Prostate gland (tissue), 2 donors: ENCODE data around the gene ADGRE2. TPM values are rescaled to one million over a fixed set of nuclear protein-coding genes. Genes with fewer than 3 reads are reported as not detected.
"Not testable (repeated sequence)": the region's sequence is repeated elsewhere in the genome, so short reads cannot be mapped to it uniquely, and the experiment has no call there.

Experiments
- DNase-seq: peaks from one replicate; pipeline ENCODE4 v3.0.0-alpha.2; 2019; ENCODE audit warnings: low spot score
- H3K27ac ChIP-seq, 2 donors: fragments of 200-600 bp; sonication (generic); 2 replicates each; pipeline ENCODE4 v1.5.1; 2017 to 2019
- H3K27me3 ChIP-seq: fragments of 200-600 bp; sonication (generic); replicated peaks from 2 replicates; pipeline ENCODE4 v1.5.1; 2019; ENCODE audit not compliant: insufficient read depth
- H3K36me3 ChIP-seq, 2 donors: fragments of 200-600 bp; sonication (generic); 1 replicate in 1 of 2; 2 replicates in 1 of 2; pipeline versions ENCODE4 v1.5.1 to v1.8.1; 2017 to 2019
- H3K4me1 ChIP-seq: fragments of 200-600 bp; sonication (generic); replicated peaks from 2 replicates; pipeline ENCODE4 v1.5.1; 2019
- H3K4me3 ChIP-seq, 2 donors: fragments of 200-600 bp; sonication (generic); 2 replicates each; pipeline ENCODE4 v1.5.1; 2017 to 2019
- H3K9me3 ChIP-seq: fragments of 200-600 bp; sonication (generic); 2 replicates; pipeline ENCODE4 v1.5.1; 2017
- POLR2A ChIP-seq: fragments of 450-650 bp; IDR thresholded peaks from one replicate; pipeline ENCODE4 v1.6.1; 2016; ENCODE audit warnings: antibody characterized with exemption, mild to moderate bottlenecking
- POLR2AphosphoS5 ChIP-seq: sonication (generic); formaldehyde crosslinking; IDR thresholded peaks from one replicate; pipeline ENCODE4 v1.6.1; 2017; ENCODE audit warnings: antibody characterized with exemption
- WGBS: methylation state at CpG from one replicate; pipeline ENCODE4 v1.1.5; 2018; 5-methylcytosine and 5-hydroxymethylcytosine counted together
- intact Hi-C: fragments of 100-400 bp; cut with DNase I; formaldehyde crosslinking; loops from one replicate; pipeline ENCODE4 v1.14.2; 2022
- total RNA-seq, 2 donors: library from RNA; depleted of rRNA; stranded (reverse); fragments of >200 nt; gene quantifications; one replicate each; pipeline ENCODE4 v1.1.0, GENCODE V29; 2016
- TF ChIP-seq, protein P1 (sequence below), 4 experiments: fragments of 200-600 bp in 2 of 4; fragments of 450-650 bp in 2 of 4; sonication (generic) in 2 of 4; IDR thresholded peaks; 1 replicate in 3 of 4; 2 replicates in 1 of 4; pipeline ENCODE4 v1.5.1; 2016 to 2019; ENCODE audit warnings: antibody characterized with exemption in 4 of 4, mild to moderate bottlenecking in 2 of 4, moderate library complexity in 2 of 4

ADGRE2 gene
- total RNA-seq = 1 to 10 TPM; 3.6 to 4.9 TPM

DNA sequence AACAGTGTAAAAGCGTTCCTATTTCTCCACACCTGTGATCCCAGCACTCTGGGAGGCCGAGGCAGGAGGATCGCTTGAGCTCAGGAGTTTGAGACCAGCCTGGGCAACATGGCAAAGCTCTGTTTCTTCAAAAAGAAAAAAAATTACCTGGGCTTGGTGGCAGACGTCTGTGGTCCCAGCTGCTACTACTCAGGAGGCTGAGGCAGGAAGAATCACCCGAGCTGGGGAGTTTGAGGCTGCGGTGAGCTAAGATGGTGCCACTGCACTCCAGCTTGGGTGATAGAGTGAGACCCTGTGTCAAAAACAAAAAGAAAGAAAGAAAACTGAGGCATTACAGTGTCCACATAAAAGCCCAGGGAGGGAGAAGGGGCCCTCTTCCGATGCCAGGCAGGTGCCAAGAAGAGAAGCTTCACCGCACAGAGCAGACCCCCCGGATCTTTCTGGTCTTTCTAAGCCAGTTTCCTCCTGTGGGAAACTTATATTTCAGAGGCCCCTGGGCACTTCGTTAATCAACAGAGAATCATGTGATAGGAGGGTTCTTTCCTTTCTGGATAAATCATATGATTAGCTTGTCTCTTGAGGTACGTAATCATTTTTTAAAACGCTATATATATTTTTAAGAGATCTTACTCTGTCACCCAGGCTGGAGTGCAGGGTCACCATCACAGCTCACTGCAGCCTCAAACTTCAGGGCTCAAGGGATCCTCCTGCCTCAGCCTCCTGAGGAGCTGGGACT, at the start of gene ADGRE2:
Gene ADGRE2 (minus strand): TSS at position 451 of the 736 bp plus-strand sequence. CDS start 1,804 bp downstream, outside the sequence.
- H3K27me3 ChIP-seq, H3K27ac ChIP-seq, H3K4me1 ChIP-seq, H3K36me3 ChIP-seq, intact Hi-C loops, H3K4me3 ChIP-seq, H3K9me3 ChIP-seq, DNase-seq: not testable (repeated sequence)
- 75% methylated on average over 12 of the region's 12 CpGs for WGBS

DNA sequence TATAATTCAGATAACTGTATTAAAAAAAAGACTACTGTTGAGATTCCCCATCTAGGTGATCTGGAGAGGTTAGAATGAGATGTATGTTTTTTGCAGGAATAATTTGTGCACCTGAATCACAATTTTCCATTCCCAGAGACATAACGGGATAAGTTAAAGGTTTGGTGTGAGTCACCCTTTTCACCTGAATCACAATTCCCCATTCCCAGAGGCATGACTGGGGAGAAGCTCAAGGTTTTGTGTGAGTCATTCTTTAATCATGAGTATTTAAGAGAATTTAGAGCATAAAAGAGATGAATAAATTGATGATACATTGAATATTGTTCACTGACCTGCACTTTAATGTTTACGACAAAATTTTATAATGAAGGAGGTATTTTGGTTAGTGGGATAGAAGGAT, 47.6 kb upstream of the ADGRE2 start:
- Histone ChIP-seq H3K27ac (no peak overlapping the region), H3K27me3 (no peaks in the 10 kb centered on the region), H3K36me3 (no peaks in the 10 kb centered on the region), H3K4me3 (no peak overlapping the region), H3K9me3 (no peaks in the 10 kb centered on the region), H3K4me1 (no peaks in the 10 kb centered on the region)
- intact Hi-C loops = no loop called here
- DNase-seq = no peak
- TF ChIP-seq, protein P1, sequence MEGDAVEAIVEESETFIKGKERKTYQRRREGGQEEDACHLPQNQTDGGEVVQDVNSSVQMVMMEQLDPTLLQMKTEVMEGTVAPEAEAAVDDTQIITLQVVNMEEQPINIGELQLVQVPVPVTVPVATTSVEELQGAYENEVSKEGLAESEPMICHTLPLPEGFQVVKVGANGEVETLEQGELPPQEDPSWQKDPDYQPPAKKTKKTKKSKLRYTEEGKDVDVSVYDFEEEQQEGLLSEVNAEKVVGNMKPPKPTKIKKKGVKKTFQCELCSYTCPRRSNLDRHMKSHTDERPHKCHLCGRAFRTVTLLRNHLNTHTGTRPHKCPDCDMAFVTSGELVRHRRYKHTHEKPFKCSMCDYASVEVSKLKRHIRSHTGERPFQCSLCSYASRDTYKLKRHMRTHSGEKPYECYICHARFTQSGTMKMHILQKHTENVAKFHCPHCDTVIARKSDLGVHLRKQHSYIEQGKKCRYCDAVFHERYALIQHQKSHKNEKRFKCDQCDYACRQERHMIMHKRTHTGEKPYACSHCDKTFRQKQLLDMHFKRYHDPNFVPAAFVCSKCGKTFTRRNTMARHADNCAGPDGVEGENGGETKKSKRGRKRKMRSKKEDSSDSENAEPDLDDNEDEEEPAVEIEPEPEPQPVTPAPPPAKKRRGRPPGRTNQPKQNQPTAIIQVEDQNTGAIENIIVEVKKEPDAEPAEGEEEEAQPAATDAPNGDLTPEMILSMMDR (IDR thresholded peaks at IDR 0.05) = no peak
- TF ChIP-seq POLR2A (no peak), POLR2AphosphoS5 (no peak)
- whole genome bisulfite sequencing = 93% methylated on average over 2 of the region's 2 CpGs

DNA sequence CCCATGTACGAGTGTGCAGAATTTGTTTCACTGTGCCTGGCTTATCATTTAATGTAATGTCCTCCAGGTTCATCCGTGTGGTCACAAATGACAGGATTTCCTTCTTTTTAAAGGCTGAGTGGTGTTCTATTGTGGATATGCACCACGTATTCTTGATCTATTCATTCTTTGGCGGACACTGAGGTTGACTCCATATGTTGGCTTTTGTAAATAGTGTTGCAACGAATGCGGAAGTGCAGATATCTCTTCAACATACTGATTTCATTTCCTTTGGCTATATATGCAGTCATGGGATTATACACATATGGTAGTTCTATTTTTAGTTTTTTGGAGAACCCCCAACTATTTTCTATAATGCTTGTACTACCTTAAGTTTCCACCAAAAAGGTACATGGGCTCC, 43.6 kb upstream of the ADGRE2 start:
- Histone ChIP-seq H3K36me3 (no peaks in the 10 kb centered on the region), H3K4me3 (no peak overlapping the region), H3K27me3 (no peaks in the 10 kb centered on the region), H3K4me1 (no peaks in the 10 kb centered on the region), H3K27ac (no peak overlapping the region), H3K9me3 (no peaks in the 10 kb centered on the region)
- 68% methylated on average over 6 of the region's 6 CpGs for WGBS
- intact Hi-C loops = no loop called here
- no peak for DNase-seq
- no peak for TF ChIP-seq POLR2A
- TF ChIP-seq POLR2AphosphoS5 = no peak
- TF ChIP-seq, protein P1 (IDR thresholded peaks at IDR 0.05) = no peak

DNA sequence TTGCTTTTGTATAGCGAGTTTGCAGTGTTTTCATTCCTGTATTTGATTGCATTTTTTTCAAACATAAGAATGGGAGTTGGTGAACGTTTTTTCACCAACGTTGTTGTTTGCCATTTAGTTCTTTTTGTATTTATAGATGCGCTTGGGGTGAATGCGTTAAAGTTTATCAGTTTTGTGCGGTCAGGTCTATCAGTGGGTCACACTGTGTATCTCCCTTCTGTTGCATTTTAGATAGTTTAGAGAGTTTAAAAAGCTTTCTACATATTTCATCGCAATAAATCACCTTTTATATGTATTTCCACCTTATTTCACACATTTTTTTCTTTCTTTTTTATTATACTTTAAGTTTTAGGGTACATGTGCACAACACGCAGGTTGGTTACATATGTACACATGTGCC, 40.2 kb upstream of the ADGRE2 start:
- Histone ChIP-seq H3K4me1 (no peaks in the 10 kb centered on the region), H3K36me3 (no peaks in the 10 kb centered on the region), H3K4me3 (no peak overlapping the region), H3K27ac (no peak overlapping the region), H3K9me3 (no peaks in the 10 kb centered on the region), H3K27me3 (no peaks in the 10 kb centered on the region)
- 66% methylated on average over 8 of the region's 8 CpGs for WGBS
- no peak for DNase-seq
- intact Hi-C loops = no loop called here
- TF ChIP-seq, protein P1 (IDR thresholded peaks at IDR 0.05) = no peak
- TF ChIP-seq POLR2A = no peak
- no peak for TF ChIP-seq POLR2AphosphoS5

DNA sequence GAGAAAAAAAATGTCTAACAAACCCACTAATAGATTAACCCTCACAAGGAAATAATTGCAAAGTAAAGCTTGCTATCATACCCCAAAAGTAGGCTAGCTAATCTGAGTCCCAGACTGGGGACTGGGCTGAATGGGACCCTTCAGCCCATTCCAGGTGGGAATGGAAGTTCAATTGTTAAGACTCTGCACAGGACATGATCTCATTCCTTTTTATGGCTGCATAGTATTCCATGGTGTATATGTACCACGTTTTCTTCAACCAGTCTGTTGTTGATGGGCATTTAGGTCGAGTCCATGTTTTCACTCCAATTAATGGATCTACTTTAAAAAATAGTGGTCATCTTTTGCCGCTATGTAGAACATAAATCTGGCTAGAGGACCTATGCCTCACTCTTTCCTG, 38.7 kb upstream of the ADGRE2 start:
- H3K4me3 ChIP-seq = no peak overlapping the region
- no peaks in the 10 kb centered on the region for H3K4me1 ChIP-seq
- H3K27ac ChIP-seq = no peak overlapping the region
- intact Hi-C loops = no loop called here
- H3K36me3 ChIP-seq = no peaks in the 10 kb centered on the region
- no peak for TF ChIP-seq POLR2A
- TF ChIP-seq POLR2AphosphoS5 = no peak
- TF ChIP-seq, protein P1 (IDR thresholded peaks at IDR 0.05) = no peak
- no peak for DNase-seq
- H3K27me3 ChIP-seq = no peaks in the 10 kb centered on the region
- H3K9me3 ChIP-seq = no peaks in the 10 kb centered on the region
- WGBS = 63% methylated on average over 3 of the region's 3 CpGs
